CD4-positive, CD25-positive, alpha-beta regulatory T cell (primary cell): ENCODE measurements around the gene PPP1R13L. TPM values are rescaled to one million over a fixed set of nuclear protein-coding genes. Genes with fewer than 3 reads are reported as not detected.
"Not testable (repeated sequence)": the region's sequence is repeated elsewhere in the genome, so short reads cannot be mapped to it uniquely, and the experiment has no call there.

Source experiments
- ATAC-seq, 2 donors: fragments of 150-1000 bp; cut with Tn5 transposase; one replicate each; pipeline ENCODE4 v1.10.0; 2021; ENCODE audit warnings: low read depth in 2 of 2, moderate number of reproducible peaks in 2 of 2, moderate library complexity in 1 of 2
- DNase-seq, 3 donors: peaks; one replicate each; pipeline versions ENCODE4 v3.0.0 to v3.0.0-alpha.2; 2012 to 2022; ENCODE audit warnings: mixed read lengths in 1 of 3
- H3K27ac ChIP-seq: one replicate; pipeline ENCODE4 v1.7.0; 2013; ENCODE audit warnings: mild to moderate bottlenecking, low read length; ENCODE audit not compliant: insufficient read depth, poor library complexity, severe bottlenecking
- H3K27me3 ChIP-seq: one replicate; pipeline ENCODE4 v1.7.0; 2013; ENCODE audit warnings: low read length; ENCODE audit not compliant: control insufficient read depth, insufficient read depth
- H3K36me3 ChIP-seq: one replicate; pipeline ENCODE4 v1.7.0; 2013; ENCODE audit warnings: mild to moderate bottlenecking, low read length, moderate library complexity; ENCODE audit not compliant: control insufficient read depth, insufficient read depth
- H3K4me1 ChIP-seq: 2 replicates; pipeline ENCODE4 v1.7.0; 2013; ENCODE audit warnings: mild to moderate bottlenecking, low read length; ENCODE audit not compliant: insufficient read depth, control insufficient read depth, poor library complexity, severe bottlenecking
- H3K4me3 ChIP-seq: one replicate; pipeline ENCODE4 v1.7.0; 2013; ENCODE audit warnings: low read depth, mild to moderate bottlenecking, low read length, moderate library complexity
- H3K9me3 ChIP-seq, 2 experiments: 1 replicate in 1 of 2; 2 replicates in 1 of 2; pipeline ENCODE4 v1.7.0; 2013; ENCODE audit warnings: low read length in 2 of 2, mild to moderate bottlenecking in 1 of 2, moderate library complexity in 1 of 2; ENCODE audit not compliant: control insufficient read depth in 2 of 2
- H3K27ac Mint-ChIP-seq, 3 donors: one replicate each; pipeline ENCODE4 v1.8.0; 2020 to 2022; ENCODE audit warnings: mild to moderate bottlenecking in 3 of 3, mixed read lengths in 3 of 3, moderate library complexity in 2 of 3
- H3K27me3 Mint-ChIP-seq: one replicate; pipeline ENCODE4 v1.8.0; 2022; ENCODE audit warnings: mild to moderate bottlenecking, mixed read lengths
- H3K36me3 Mint-ChIP-seq: one replicate; pipeline ENCODE4 v1.8.0; 2020; ENCODE audit warnings: mixed read lengths
- H3K4me1 Mint-ChIP-seq, 4 donors: one replicate each; pipeline ENCODE4 v1.8.0; 2020 to 2022; ENCODE audit warnings: mixed read lengths in 4 of 4, mild to moderate bottlenecking in 1 of 4
- H3K4me3 Mint-ChIP-seq, 4 donors: one replicate each; pipeline ENCODE4 v1.8.0; 2020 to 2022; ENCODE audit warnings: mild to moderate bottlenecking in 4 of 4, mixed read lengths in 4 of 4, moderate library complexity in 3 of 4
- H3K9me3 Mint-ChIP-seq, 7 donors: one replicate each; pipeline ENCODE4 v1.8.0; 2020 to 2022; ENCODE audit warnings: mixed read lengths in 7 of 7, mild to moderate bottlenecking in 3 of 7, moderate library complexity in 2 of 7
- polyA plus RNA-seq, 4 donors: library from polyadenylated mRNA; unstranded; fragments of 300-500 nt; fragmentation: Illumina TruSeq; gene quantifications; one replicate each; pipeline ENCODE4 v1.2.3, GENCODE V29; 2021
- total RNA-seq: library from RNA; stranded (reverse); gene quantifications from one replicate; pipeline ENCODE4 v1.2.3, GENCODE V29; 2022

Gene PPP1R13L
- total and polyA plus RNA-seq, 5 donors from 2014 or later: 0.17 to 7.4 (median 0.93) TPM

GRCh38 chr19:45339629-45340028, 65.2 kb downstream of the PPP1R13L start:
- Mint-ChIP-seq H3K27me3 (peaks cover 32% of the 10 kb centered on the region), H3K27ac (no peak overlapping the region), H3K4me1 (peaks cover 0 to 9% (median 6%) of the 10 kb centered on the region in 4 donors), H3K9me3 (peaks cover 0 to 4% (median 0%) of the 10 kb centered on the region in 7 donors), H3K36me3 (no peaks in the 10 kb centered on the region), H3K4me3 (peak overlapping the region in 1 of 4 donors; percentile 78)
- Histone ChIP-seq H3K27me3 (peaks cover 6% of the 10 kb centered on the region), H3K9me3 (no peaks in the 10 kb centered on the region), H3K4me3 (no peak overlapping the region), H3K36me3 (no peaks in the 10 kb centered on the region), H3K4me1 (peaks cover 10% of the 10 kb centered on the region), H3K27ac (no peak overlapping the region)
- no peak for ATAC-seq
- DNase-seq: no peak

- H3K27me3 Mint-ChIP-seq: peaks cover 32% of the 10 kb centered on the region
- Histone ChIP-seq H3K27ac (no peak overlapping the region), H3K27me3 (no peaks in the 10 kb centered on the region), H3K4me3 (no peak overlapping the region), H3K9me3 (no peaks in the 10 kb centered on the region), H3K4me1 (peaks cover 10% of the 10 kb centered on the region), H3K36me3 (no peaks in the 10 kb centered on the region)
- peaks cover 0 to 12% (median 6%) of the 10 kb centered on the region in 4 donors for H3K4me1 Mint-ChIP-seq
- no peaks in the 10 kb centered on the region for H3K36me3 Mint-ChIP-seq
- no peak for DNase-seq
- ATAC-seq: no peak
- H3K4me3 Mint-ChIP-seq: no peak overlapping the region
- H3K9me3 Mint-ChIP-seq: peaks cover 0 to 4% (median 0%) of the 10 kb centered on the region in 7 donors
- H3K27ac Mint-ChIP-seq: no peak overlapping the region
Observed at GRCh38 chr19:45336696-45337251, 68.1 kb downstream of the PPP1R13L start.

DNA sequence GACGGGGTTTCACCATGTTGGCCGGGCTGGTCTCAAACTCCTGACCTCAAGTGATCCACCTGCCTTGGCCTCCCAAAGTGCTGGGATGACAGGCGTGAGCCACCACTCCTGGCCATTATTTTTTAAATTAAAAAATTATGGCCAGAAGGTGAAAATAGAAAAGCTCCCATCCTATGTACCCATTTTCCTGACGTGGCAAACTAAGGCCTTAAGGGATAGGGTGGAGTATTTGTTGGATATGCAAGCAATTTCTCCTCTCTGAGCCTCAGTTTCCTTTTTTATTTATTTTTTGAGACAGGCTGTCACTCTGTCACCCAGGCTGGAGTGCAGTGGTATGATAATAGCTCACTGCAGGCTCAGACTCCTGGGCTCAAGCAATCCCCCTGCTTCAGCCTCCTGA, 70.0 kb downstream of the PPP1R13L start:
- H3K27ac ChIP-seq, H3K4me1 Mint-ChIP-seq, ATAC-seq, H3K4me3 ChIP-seq, H3K4me3 Mint-ChIP-seq, H3K9me3 Mint-ChIP-seq, H3K27ac Mint-ChIP-seq, H3K36me3 Mint-ChIP-seq, H3K27me3 ChIP-seq, H3K36me3 ChIP-seq, H3K9me3 ChIP-seq, DNase-seq, H3K4me1 ChIP-seq: not testable (repeated sequence)
- peaks cover 27% of the 10 kb centered on the region for H3K27me3 Mint-ChIP-seq

GRCh38 chr19:45333609-45334303, 71.1 kb downstream of the PPP1R13L start:
- no peak for ATAC-seq
- Histone ChIP-seq H3K9me3 (no peaks in the 10 kb centered on the region), H3K27me3 (no peaks in the 10 kb centered on the region), H3K27ac (no peak overlapping the region), H3K4me1 (no peaks in the 10 kb centered on the region), H3K36me3 (no peaks in the 10 kb centered on the region), H3K4me3 (no peak overlapping the region)
- Mint-ChIP-seq H3K4me3 (no peak overlapping the region), H3K9me3 (peaks cover 0 to 2% (median 0%) of the 10 kb centered on the region in 7 donors), H3K27me3 (peaks cover 16% of the 10 kb centered on the region), H3K27ac (no peak overlapping the region), H3K36me3 (no peaks in the 10 kb centered on the region), H3K4me1 (peaks cover 0 to 7% (median 3%) of the 10 kb centered on the region in 4 donors)
- DNase-seq: no peak

GRCh38 chr19:45331411-45331810, 73.5 kb downstream of the PPP1R13L start:
- Histone ChIP-seq H3K27ac (no peak overlapping the region), H3K27me3 (no peaks in the 10 kb centered on the region), H3K4me3 (no peak overlapping the region), H3K4me1 (no peaks in the 10 kb centered on the region), H3K9me3 (no peaks in the 10 kb centered on the region), H3K36me3 (no peaks in the 10 kb centered on the region)
- Mint-ChIP-seq H3K27ac (no peak overlapping the region), H3K9me3 (no peaks in the 10 kb centered on the region), H3K36me3 (no peaks in the 10 kb centered on the region), H3K4me3 (no peak overlapping the region), H3K27me3 (peaks cover 9% of the 10 kb centered on the region), H3K4me1 (peaks cover 0 to 3% (median under 1%) of the 10 kb centered on the region in 4 donors)
- DNase-seq (no peak), ATAC-seq (no peak)

Other genes starting within 250 kb of the PPP1R13L start
- gene NKPD1, start 244.1 kb downstream of the PPP1R13L start, total RNA-seq: 0.72 TPM
- gene NKPD1, start 244.1 kb downstream of the PPP1R13L start, polyA plus RNA-seq: under 1 TPM; 0.05 to 0.28 (median 0.15) TPM
- gene TRAPPC6A, start 226.8 kb downstream of the PPP1R13L start, total RNA-seq: 54.7 TPM
- 100 to 1,000 TPM; 161 to 182 (median 171) TPM for gene TRAPPC6A, start 226.8 kb downstream of the PPP1R13L start, polyA plus RNA-seq
- 22.9 TPM for gene BLOC1S3, start 226.3 kb downstream of the PPP1R13L start, total RNA-seq
- 10 to 100 TPM; 12.8 to 21.0 (median 17.4) TPM for gene BLOC1S3, start 226.3 kb downstream of the PPP1R13L start, polyA plus RNA-seq
- not detected for gene EXOC3L2, start 159.7 kb downstream of the PPP1R13L start, total RNA-seq
- not detected for gene EXOC3L2, start 159.7 kb downstream of the PPP1R13L start, polyA plus RNA-seq
- 61.0 TPM for gene MARK4, start 153.8 kb downstream of the PPP1R13L start, total RNA-seq
- 1 to 10 TPM in 2 of 4 donors, under 1 TPM in 2; 0.38 to 1.6 (median 0.85) TPM for gene MARK4, start 153.8 kb downstream of the PPP1R13L start, polyA plus RNA-seq
- gene CKM, start 82.2 kb downstream of the PPP1R13L start, total RNA-seq: not detected
- not detected for gene CKM, start 82.2 kb downstream of the PPP1R13L start, polyA plus RNA-seq
- gene KLC3, start 64.3 kb downstream of the PPP1R13L start, total RNA-seq: 0.54 TPM
- not detected for gene KLC3, start 64.3 kb downstream of the PPP1R13L start, polyA plus RNA-seq
- 15.5 TPM for gene ERCC2, start 34.5 kb downstream of the PPP1R13L start, total RNA-seq
- gene ERCC2, start 34.5 kb downstream of the PPP1R13L start, polyA plus RNA-seq: 1 to 10 TPM; 4.4 to 7.5 (median 6.4) TPM
- gene POLR1G, start 1.6 kb upstream of the PPP1R13L start, total RNA-seq: 2.1 TPM
- gene POLR1G, start 1.6 kb upstream of the PPP1R13L start, polyA plus RNA-seq: 1 to 10 TPM; 1.6 to 3.6 (median 2.4) TPM
- 30.5 TPM for gene ERCC1, start 18.8 kb upstream of the PPP1R13L start, total RNA-seq
- 10 to 100 TPM; 25.9 to 28.7 (median 26.3) TPM for gene ERCC1, start 18.8 kb upstream of the PPP1R13L start, polyA plus RNA-seq
- gene FOSB, start 62.9 kb upstream of the PPP1R13L start, total RNA-seq: 731 TPM
- 10 to 100 TPM in 2 of 4 donors, 1 to 10 TPM in 2; 5.2 to 12.7 (median 9.6) TPM for gene FOSB, start 62.9 kb upstream of the PPP1R13L start, polyA plus RNA-seq
- 1.5 TPM for gene RTN2, start 92.0 kb upstream of the PPP1R13L start, total RNA-seq
- gene RTN2, start 92.0 kb upstream of the PPP1R13L start, polyA plus RNA-seq: under 1 TPM; 0.09 to 0.88 (median 0.28) TPM
- 2.3 TPM for gene PPM1N, start 93.4 kb upstream of the PPP1R13L start, total RNA-seq
- 1 to 10 TPM; 2.5 to 6.7 (median 3.7) TPM for gene PPM1N, start 93.4 kb upstream of the PPP1R13L start, polyA plus RNA-seq
- 115 TPM for gene VASP, start 102.4 kb upstream of the PPP1R13L start, total RNA-seq
- 10 to 100 TPM; 40.3 to 53.2 (median 50.4) TPM for gene VASP, start 102.4 kb upstream of the PPP1R13L start, polyA plus RNA-seq
- 7.3 TPM for gene OPA3, start 179.7 kb upstream of the PPP1R13L start, total RNA-seq
- gene OPA3, start 179.7 kb upstream of the PPP1R13L start, polyA plus RNA-seq: 1 to 10 TPM; 4.7 to 8.2 (median 5.9) TPM
- gene GPR4, start 197.1 kb upstream of the PPP1R13L start, total RNA-seq: not detected
- gene GPR4, start 197.1 kb upstream of the PPP1R13L start, polyA plus RNA-seq: not detected
- gene EML2, start 234.3 kb upstream of the PPP1R13L start, total RNA-seq: 90.0 TPM
- 10 to 100 TPM; 15.1 to 23.8 (median 18.3) TPM for gene EML2, start 234.3 kb upstream of the PPP1R13L start, polyA plus RNA-seq